Caki2 (cell line): ENCODE data around the gene ASTN2. TPM values are rescaled to one million over a fixed set of nuclear protein-coding genes. Genes with fewer than 3 reads are reported as not detected.

ENCODE experiments used
- DNase-seq: peaks from one replicate; pipeline ENCODE4 v3.0.0-alpha.2; 2015; ENCODE audit warnings: low read depth
- in situ Hi-C: cut with HindIII; loops from 2 replicates; pipeline ENCODE4 v1.10.0; 2016; ENCODE audit warnings: low sequenced_read_pairs, low pct_unique_long_range_greater_than_20kb, mixed read lengths
- total RNA-seq: library from RNA; depleted of rRNA; stranded (reverse); fragments of >200 nt; shearing (Covaris generic); gene quantifications from 2 replicates; pipeline ENCODE4 v1.2.3, GENCODE V29; 2014; ENCODE audit warnings: low replicate concordance

Gene ASTN2
- total RNA-seq, 1 experiment from 2014 or later, result 25.1 TPM

- in situ Hi-C loops, result no loop called here
- no peak for DNase-seq
Measured at GRCh38 chr9:116987721-116988485, 427.0 kb downstream of the ASTN2 start.

- no peak for DNase-seq
- in situ Hi-C loops, result no loop called here
Measured at GRCh38 chr9:116986015-116986414, 428.8 kb downstream of the ASTN2 start.

DNA sequence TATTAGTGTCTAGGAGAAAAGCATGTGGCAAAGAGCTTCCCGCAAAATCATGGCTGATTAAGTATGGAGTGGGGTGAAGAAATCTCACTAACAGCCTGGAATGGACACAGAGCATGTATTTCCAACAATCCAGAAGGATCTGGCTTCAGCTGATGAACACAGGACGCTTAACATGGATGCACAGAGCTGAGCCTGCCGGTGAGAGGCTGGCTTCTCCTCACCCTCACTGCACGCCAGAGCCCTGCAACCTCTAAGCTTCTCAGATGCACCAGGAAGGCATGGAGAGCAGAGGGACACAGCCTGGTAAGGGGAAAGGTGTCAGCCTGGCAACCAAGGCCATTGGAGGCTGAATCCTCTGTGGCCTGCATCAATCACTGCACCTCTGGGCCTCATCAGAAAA, 429.3 kb downstream of the ASTN2 start:
- in situ Hi-C loops, result no loop called here
- DNase-seq, result no peak

- in situ Hi-C loops, result no loop called here
- DNase-seq, result no peak
Measured at GRCh38 chr9:116984111-116984510, 430.7 kb downstream of the ASTN2 start.

DNA sequence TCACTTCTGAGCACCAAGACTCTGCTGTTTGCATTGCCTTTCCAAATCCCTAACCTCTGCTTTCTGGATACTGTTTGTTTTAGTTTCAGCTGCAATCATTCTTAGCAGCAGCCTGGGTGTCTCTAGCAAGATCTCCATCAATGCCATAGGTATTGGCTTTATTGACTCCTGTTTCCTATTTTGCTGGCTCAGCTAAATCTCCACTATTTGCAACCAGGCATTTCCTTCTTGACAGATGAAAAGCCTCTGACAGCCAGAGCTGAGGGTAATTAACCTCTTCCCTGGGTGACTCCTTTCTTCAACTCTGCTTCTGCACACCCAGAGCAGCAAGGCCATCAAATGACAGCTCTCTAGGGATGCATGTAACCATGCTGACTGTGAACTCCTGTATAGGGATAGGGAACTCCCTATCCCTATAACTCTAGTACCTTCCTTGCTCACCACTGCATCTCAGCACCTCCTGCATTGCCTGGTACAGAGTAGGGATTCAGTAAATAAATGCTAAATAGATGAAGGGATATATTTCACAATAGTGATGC, 434.2 kb downstream of the ASTN2 start:
- no peak for DNase-seq
- in situ Hi-C loops, result no loop called here

- in situ Hi-C loops, result no loop called here
- peak; percentile 96 for DNase-seq
Measured at GRCh38 chr9:116979456-116979855, 435.4 kb downstream of the ASTN2 start.

DNA sequence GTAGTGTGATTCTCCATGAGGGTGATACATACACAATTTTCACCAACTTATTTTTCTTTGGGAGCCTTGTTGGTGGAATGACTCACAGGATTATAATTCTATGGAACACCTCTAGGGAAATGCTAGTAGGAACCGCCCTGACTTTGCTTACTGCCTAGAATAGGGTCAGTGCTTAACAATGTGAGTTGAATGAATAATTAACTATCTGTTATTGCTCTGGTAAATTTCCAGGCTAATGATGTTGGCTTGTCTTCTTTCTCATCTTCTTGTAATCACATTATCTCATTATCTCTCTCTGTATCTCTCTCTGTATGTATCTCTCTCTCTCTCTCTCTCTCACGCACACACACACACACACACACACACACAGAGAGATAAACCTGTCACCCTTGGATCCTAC, 436.7 kb downstream of the ASTN2 start:
- peak; percentile 95 for DNase-seq
- in situ Hi-C loops, result no loop called here

GRCh38 chr9:116975126-116975525, 439.7 kb downstream of the ASTN2 start:
- DNase-seq, result no peak
- in situ Hi-C loops, result no loop called here

GRCh38 chr9:116966199-116966598, 448.7 kb downstream of the ASTN2 start:
- in situ Hi-C loops, result no loop called here
- DNase-seq, result no peak

DNA sequence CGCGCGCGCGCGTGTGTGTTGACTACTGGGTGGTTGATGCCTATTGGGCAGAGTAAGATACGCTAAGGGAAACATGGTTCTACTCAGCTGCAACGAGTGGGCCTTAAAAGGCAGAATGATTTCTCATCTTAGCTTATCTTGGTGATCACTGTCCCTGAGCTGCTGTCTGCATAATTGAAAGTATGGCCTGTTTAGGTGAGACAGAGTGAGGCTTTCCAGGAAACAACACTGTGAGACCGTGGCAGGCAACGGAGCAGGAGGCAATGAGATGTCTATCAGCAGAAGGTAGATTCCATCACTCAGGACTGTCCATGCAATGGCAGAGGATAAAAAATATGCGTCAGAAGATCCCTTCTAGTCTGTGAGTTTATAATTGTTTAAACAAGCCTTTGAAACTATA, 450.6 kb downstream of the ASTN2 start:
- in situ Hi-C loops, result no loop called here
- DNase-seq, result no peak

DNA sequence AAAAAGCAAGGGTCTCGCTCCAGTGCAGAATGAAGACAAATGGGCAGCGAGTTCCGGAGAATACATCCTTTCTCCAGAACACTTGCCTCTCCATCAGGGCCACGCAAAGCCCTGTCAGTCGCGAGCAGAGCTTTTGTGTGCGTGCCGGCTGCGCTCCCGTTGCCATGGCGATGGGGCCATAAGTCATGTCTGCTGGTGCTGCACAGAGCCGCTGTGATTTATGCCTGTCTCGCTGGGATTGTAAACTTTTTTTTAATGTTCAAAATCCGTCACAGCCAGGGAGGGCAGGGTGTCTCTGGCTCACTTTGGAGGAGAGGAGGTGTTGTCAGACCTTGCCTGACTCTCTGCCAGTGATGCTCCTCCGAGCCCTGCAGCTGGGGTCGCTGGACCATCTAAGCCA, 455.0 kb downstream of the ASTN2 start:
- in situ Hi-C loops, result no loop called here
- no peak for DNase-seq

DNA sequence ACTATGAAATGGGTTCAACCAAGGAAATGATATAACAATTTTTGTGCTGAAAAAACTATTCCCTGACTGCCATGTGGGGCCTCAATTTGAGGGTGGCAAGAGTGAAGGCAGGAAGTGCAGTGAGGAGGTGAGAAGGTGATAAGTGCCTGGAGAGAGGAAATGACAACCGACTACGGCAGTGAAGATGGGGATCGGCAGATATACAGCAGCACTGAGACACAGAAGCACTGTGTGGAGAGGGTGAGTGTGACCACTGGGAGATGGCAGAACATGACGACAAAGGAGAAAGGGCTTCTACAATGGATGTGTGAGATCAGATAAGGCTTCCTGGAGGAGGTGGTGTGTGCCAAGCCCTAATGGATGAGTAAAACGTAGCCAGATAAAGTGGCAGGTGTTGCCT, 456.0 kb downstream of the ASTN2 start:
- DNase-seq, result no peak
- in situ Hi-C loops, result no loop called here

- in situ Hi-C loops, result no loop called here
- no peak for DNase-seq
Measured at GRCh38 chr9:116954731-116955130, 460.1 kb downstream of the ASTN2 start.

DNA sequence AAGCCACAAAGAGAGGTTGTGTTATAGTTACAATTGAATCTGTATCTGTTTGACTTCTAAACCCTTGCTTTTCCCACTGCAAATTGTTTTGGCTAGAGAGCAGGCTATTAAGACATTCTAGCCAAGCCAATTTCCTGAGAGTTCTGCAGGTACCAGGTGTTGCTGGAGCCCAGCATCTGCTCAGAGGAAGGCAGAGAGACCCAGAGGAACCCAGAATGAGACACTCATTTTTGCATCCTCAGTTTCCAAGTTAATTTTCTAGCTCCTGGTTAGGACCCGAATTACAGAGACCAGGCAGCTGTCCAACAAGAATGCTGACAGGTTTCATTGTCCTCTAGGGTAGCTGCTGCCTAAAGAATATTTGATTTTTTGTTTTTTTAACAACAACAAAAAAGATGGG, 461.6 kb downstream of the ASTN2 start:
- no peak for DNase-seq
- in situ Hi-C loops, result no loop called here

DNA sequence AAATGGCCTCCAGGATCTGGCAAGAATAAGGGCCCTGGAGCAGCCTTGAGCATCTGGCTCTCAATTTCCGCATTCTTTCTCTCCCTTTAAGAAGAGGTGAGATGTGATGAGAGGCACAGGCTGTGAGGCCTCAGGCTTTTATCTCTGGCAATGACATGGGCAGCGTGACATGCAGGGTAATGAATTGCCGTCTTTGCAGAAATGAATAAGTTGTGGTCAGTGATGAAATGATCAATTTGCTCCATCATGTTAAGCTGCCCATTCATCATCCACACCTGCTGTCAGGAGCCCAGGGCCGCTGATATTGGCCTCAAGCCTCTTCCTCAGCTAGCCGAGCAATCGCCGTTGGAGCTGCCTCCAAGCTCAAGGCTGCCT, 462.4 kb downstream of the ASTN2 start:
- in situ Hi-C loops, result no loop called here
- DNase-seq, result peak; percentile 19

DNA sequence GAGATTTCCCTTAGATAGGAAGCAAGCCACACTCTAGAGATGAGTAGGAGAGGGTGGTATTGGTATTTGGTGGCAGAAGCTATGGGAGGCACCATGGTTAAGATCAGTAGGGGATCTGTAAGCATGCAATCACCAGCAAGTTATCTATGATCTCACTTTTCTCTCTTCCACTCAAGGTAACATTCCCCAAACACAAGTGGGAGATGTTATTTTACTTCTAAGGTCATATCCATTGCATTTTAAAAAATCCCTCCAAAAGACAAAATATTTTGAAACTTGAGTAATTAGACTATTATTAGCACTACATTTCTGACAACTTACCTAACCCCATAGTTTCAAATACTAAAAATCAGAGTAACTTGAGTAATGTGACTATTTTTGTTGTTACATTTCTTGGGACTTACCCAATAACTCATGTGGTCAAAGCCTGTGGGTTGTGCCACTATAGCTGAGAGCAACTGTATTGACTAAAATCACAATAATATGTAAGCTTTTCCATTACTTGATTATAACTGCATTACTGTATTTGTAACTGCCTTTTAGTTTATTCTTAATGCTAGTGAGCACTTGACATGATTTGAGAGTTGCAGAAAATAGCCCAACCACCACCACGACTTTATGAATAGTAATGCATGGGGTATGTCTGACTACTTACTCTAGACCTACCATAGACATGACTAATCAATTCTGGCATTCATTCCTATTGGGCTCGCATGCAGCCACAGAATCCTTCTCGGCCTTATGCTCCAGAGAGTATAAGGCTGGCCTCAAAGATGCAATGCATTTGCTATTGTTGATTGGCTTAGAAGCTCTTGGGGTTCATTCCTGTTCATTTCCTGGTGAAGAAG, 463.0 kb downstream of the ASTN2 start:
- in situ Hi-C loops, result no loop called here
- DNase-seq, result peak; percentile 25

DNA sequence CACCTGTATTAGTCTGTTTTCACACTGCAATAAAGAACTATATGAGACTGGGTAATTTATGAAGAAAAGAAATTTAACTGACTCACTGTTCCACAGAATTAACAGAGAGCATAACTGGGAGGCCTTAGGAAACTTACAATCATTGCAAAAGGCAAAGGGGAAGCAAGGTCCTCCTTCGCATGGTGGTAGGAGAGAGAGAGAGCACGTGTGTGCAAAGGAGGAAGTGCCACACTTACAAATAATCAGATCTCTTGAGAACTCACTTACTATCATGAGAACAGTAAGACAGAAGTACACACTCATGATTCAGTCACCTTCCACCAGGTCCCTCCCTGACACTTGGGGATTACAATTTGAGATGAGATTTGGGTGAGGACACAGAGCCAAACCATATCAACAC, 469.0 kb downstream of the ASTN2 start:
- no peak for DNase-seq
- in situ Hi-C loops, result no loop called here

- no peak for DNase-seq
- in situ Hi-C loops, result no loop called here
Measured at GRCh38 chr9:116944714-116945534, 469.9 kb downstream of the ASTN2 start.

DNA sequence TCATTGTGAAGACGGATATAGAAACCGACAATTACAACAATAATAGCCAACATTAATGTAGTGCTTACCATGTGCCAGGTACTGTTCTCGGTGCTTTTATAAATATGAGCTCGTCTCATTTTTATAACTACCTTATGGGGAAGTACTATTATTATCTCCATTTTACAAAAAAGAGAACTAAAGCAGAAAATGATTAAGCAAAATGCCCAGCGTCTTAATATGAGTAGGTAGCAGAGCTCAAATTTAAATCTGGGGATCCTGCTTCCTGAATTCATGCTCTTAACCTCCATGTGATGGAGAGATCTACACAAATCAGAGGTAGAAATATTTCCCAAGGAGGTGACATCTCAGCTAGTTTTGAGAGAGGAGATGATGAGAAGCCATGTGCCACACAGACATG, 470.9 kb downstream of the ASTN2 start:
- DNase-seq, result no peak
- in situ Hi-C loops, result no loop called here
